Ureter (tissue), 1 donor: ENCODE measurements around the gene ZNF587. TPM values are rescaled to one million over a fixed set of nuclear protein-coding genes. Genes with fewer than 3 reads are reported as not detected.
"Not testable (repeated sequence)": the region's sequence is repeated elsewhere in the genome, so short reads cannot be mapped to it uniquely, and the experiment has no call there.

Source experiments
- DNase-seq: peaks from one replicate; pipeline ENCODE4 v3.0.0-alpha.2; 2020; ENCODE audit warnings: low spot score
- total RNA-seq: library from RNA; stranded (reverse); gene quantifications from one replicate; pipeline ENCODE4 v1.2.4, GENCODE V29; 2023
- donor health status: DM: yes; HTN: yes; CAD: no.

ZNF587 gene
- total RNA-seq, 1 donor from 2014 or later: 60.2 TPM

DNA sequence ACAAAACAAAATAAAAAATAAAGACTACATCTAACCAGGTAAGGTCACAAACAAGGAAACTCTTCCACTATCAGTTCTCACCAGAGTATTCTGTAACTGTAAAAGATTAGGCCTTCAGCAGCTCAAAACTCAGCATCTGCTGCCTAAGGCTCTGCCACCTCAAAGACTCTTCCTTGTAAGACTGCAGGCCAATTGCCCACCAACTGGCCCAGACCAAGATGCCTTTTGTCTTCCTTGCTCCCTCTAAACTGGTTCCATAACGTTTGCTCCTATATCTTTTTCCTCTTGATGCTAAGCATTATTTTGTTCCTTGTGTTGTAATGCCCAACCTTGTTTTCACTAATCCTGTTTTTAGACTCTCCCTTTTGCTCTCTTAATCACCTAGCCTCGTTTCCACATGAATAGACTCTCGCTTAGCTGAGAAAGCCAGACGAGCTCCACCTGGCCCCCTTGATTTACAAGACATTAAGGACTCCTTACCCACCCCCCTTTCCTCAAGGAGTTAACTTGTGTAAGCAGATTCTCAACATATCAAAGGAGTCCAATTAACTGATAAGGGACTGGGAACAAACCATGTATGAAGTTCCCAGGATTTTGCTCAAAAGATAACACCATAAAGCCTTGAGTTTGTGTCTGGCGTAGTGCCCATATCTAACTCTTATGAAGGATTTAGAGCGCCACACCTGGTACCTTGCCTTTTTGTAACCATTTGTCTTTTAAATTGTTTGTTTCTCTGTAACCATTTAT is 37.7 kb downstream of the ZNF587 start:
- no peak for DNase-seq

DNA sequence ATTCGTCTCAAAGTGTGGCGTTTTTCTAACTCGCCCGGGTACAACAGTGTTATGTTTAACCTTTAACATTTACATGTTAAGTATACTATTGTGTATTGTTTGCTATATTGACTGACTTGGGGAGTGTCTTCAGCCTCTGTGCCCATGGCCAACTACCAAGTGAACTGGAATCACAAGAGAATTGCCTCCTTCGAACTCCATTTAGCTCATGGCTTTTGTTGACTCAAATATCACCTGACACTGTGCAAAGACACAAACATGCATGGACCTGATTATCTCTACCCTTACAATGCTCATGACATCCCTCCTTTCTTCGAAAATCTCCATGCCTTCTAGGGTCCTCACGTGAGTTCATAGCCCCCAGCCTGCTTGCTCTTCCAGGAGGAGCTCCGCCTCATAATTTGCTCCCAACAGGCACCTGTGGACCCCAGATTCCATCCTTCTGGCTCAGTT is 38.5 kb downstream of the ZNF587 start:
- no peak for DNase-seq

DNA sequence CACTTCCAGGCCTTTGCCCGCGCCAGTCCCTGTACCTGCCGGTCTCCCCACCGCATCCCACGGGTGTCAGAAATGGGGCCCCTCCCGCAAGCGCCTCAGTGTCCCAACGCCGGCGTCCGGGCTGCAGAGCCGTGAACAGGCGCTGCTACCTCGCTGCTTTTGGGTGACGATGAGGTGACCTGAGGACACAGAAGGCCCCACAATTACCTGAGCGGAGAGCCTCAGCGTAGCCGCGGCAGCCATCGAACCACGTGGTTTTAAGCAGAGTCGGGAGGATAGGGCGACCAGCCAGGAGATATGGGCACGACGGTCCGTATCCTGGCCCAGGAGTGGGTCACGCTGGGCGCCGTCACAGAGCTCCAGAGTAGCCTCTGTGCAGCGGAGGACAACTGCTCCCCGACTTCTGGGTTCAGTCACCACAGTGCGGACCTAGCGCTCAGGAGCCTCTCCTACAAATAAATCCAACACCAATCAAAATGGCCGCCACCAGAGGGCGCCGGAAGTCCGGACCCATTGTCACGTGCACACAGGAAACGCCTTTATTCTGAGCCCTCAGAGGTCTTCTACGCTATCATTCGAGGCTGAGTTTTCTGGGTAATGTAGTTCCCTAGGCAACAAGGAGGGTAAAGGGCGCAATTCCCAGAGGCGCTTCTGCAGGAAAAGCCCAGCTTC is 39.0 kb downstream of the ZNF587 start, which contains the start of gene ZNF814:
Gene ZNF814, minus strand, starts transcription at position 478 of the 672 bp plus-strand sequence. Its CDS starts 235 bp downstream, at position 243.
- DNase-seq: peak; percentile 90

DNA sequence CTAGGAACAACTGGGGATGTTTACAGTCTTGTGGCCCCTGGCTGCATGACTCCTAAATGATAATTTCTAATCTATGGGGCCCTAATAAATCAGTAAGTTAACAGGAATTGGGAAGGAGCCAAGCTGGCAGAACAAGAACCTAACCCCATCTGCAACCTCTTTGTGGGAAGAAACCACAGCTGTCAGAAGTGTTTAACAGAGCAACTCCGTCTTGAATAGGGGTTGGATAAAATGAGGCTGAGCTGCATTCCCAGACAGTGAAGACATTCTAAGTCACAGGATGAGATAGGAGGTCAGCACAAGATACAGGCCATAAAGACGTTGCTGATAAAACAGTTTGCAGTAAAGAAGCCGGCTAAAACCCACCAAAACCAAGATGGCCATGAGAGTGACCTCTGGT is 41.0 kb downstream of the ZNF587 start:
- DNase-seq: not testable (repeated sequence)

DNA sequence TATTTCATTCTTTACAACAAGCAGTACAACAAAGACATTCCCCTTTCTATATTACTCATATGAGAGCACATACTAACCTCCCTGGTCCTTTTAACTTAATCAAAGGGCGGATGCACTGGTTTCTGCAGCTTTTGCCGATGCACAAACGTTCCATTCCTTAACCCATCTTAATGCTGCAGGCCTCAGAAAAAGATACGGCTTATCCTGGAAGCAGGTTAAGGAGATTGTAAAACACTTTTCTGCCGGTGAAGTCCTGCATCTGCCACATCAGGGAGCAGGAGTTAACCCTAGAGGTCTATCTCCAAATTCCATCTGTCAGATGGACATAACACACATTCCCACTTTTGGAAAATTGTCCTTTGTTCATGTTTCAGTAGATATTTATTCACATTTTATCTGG is 50.7 kb downstream of the ZNF587 start:
- DNase-seq: no peak

DNA sequence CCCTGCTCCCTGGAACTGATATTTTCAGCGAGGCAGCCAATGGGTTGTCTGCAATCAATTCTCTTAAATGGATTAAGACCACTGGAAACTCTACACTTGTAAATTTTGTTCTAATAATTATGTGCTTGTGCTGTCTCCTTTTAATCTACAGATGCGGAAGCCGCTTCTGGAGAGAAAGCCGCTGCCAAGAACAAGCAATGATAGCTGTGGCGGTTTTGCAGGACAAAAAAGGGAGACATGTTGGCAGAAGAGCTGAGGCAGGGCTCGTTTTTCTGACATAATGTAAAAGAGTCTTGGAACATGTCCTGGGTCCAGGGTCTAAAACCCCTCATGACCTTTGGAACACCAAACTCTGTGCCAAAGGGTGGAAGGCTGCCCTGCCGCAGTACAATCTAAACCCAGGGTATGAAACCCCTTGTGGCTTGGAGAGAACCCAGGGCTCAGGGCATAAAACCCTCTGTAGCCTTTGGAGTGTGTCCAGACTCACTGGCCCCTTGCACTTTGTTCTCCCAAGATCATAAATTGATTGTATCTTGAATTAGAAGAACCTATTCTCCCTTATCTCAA is 54.0 kb downstream of the ZNF587 start:
- no peak for DNase-seq

DNA sequence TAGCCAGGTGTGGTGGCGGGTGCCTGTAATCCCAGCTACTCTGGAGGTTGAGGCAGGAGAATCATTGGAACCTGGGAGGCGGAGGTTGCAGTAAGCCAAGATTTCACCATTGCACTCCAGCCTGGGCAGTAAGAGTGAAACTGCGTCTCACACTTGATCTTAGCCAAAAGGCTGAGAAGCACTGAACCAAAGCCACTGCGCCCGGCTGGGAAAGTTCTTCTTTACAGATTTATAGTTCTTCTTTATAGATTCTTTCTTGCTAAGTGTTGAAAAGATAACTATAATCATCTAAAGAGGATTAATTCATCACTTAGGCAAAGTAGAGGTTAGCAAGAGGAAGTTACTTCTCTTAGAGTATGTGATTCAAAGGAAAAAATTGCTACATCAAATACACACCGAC is 55.6 kb downstream of the ZNF587 start:
- no peak for DNase-seq

DNA sequence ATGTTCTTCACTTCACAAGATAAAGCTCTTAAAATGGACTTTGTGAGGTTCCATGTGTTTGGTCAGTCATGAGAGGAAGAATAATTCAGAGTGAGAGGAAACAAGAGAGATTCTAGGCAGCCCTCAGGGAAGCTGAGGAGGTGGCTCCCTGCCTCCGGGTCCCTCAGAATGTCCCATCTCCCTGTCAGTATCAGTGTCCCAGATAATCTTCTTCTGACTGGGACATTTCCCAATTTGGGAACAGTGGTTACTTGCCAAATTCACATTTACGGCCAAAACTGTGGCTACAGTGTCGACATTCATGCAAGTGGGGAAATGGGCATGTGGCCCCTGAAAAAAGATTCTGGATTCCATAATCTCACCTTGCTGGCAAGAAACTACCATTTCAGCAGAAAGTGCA is 57.7 kb downstream of the ZNF587 start:
- no peak for DNase-seq

DNA sequence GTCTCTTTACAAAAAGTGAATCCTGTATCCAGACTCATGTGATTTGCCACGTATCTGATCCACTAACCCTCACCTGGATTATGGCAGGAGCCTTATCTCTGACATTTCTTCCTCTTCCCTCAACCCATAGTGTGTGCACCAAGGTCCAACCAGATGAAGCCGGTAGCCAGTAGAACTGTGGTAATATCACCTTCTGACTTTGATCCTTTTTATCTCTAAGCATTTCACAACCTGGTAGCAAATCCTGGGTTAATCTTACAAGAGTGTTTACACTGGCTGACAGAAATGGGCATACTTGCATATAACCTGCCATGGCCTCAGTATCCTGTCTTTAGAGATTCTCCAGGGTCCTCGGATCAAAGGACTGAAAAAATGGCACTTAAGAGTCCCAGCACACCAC is 64.9 kb downstream of the ZNF587 start:
- DNase-seq: no peak

Other genes starting within 250 kb of the ZNF587 start
- 5.3 TPM for gene ZNF530, start 250.0 kb upstream of the ZNF587 start, total RNA-seq
- gene ZNF134, start 235.6 kb upstream of the ZNF587 start, total RNA-seq: 25.0 TPM
- gene ZNF211, start 216.7 kb upstream of the ZNF587 start, total RNA-seq: 29.7 TPM
- gene ZSCAN4, start 180.9 kb upstream of the ZNF587 start, total RNA-seq: 1.7 TPM
- gene ZNF551, start 167.9 kb upstream of the ZNF587 start, total RNA-seq: 21.5 TPM
- gene ZNF154, start 140.7 kb upstream of the ZNF587 start, total RNA-seq: 14.2 TPM
- 10.9 TPM for gene ZNF671, start 122.2 kb upstream of the ZNF587 start, total RNA-seq
- 22.2 TPM for gene ZNF776, start 103.0 kb upstream of the ZNF587 start, total RNA-seq
- gene ZNF586, start 80.2 kb upstream of the ZNF587 start, total RNA-seq: 31.6 TPM
- gene ZNF552, start 34.9 kb upstream of the ZNF587 start, total RNA-seq: 67.1 TPM
- 38.3 TPM for gene ZNF587B, start 19.6 kb upstream of the ZNF587 start, total RNA-seq
- gene ZNF814, start 39.2 kb downstream of the ZNF587 start, total RNA-seq: 51.7 TPM
- gene ZNF417, start 66.7 kb downstream of the ZNF587 start, total RNA-seq: 27.1 TPM
- 12.1 TPM for gene ZNF418, start 85.5 kb downstream of the ZNF587 start, total RNA-seq
- 10.6 TPM for gene ZNF256, start 97.8 kb downstream of the ZNF587 start, total RNA-seq
- 2.2 TPM for gene C19orf18, start 124.7 kb downstream of the ZNF587 start, total RNA-seq
- 28.1 TPM for gene ZNF606, start 153.0 kb downstream of the ZNF587 start, total RNA-seq
- gene ZSCAN1, start 184.2 kb downstream of the ZNF587 start, total RNA-seq: 2.3 TPM
- gene ZNF135, start 209.4 kb downstream of the ZNF587 start, total RNA-seq: 14.1 TPM
- 109 TPM for gene ZSCAN18, start 248.4 kb downstream of the ZNF587 start, total RNA-seq